ENCODE measurements around the gene SELENOP.

GRCh38 chr5:42785756-42786155 lies 25.9 kb downstream of the SELENOP start:
- no peak for TF ChIP-seq EZH2 (IDR thresholded peaks at IDR 0.05; ENCODE audit: insufficient read depth, poor library complexity, severe bottlenecking)
- no peak for TF ChIP-seq EZH2phosphoT487 (IDR thresholded peaks at IDR 0.05; ENCODE audit: insufficient read depth, low read depth)

Measured in GM23248 (cell line).